ENCODE data around the gene AGO1. TPM values are rescaled to one million over a fixed set of nuclear protein-coding genes. Genes with fewer than 3 reads are reported as not detected.

Gene AGO1
- polyA plus RNA-seq, 1 donor from 2014 or later: 13.0 TPM

DNA sequence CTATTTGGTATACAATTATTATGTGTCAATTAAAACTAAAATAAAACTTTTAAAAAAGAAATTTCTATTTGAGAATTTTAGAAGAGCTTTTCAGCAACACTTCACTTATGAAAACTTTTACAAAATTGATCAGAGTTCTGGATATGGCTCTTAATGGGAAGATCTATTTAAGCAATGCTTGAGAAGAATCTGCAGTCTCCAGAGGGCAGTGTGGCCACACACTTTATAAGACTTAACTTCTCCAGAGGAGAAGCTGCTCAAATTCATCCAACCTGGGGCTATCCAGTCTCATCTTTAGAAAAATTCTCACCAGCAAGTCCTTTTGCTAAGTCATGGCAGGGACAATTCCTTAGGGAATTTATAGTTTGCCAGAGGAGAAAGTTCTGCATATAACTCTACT is 25.2 kb upstream of the AGO1 start:
- H2AFZ ChIP-seq (ENCODE audit: low read depth, low read length): no peak overlapping the region

DNA sequence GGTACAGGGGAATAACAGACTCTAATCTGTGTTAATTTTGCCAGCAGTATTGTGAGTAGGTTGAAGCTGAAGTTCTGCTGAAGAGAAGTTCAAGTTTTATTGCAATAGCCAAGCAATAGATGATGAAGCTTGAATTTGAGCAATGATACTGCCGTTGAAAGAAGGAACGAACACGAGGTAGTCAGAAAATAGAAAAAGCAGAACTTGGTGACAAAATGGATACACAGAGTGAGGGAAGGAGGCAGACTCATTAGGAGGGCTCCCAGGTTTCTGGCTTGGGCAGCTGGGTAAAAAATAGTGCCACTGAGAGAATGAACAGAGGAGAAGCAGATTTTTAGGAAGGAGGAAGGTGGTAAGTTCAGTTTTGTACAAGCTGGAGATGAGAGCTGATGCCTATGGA is 22.3 kb upstream of the AGO1 start:
- Histone ChIP-seq H3K27me3 (ENCODE audit: insufficient read depth, low read depth, low read length) (no peaks in the 10 kb centered on the region), H3K9ac (ENCODE audit: low read length) (no peak overlapping the region), H3K36me3 (ENCODE audit: insufficient read depth, low read length) (peaks cover 3% of the 10 kb centered on the region), H3K79me2 (replicated peaks; ENCODE audit: insufficient read depth, low read length) (no peaks in the 10 kb centered on the region), H3F3A (ENCODE audit: insufficient read depth, low read length, poor library complexity, severe bottlenecking) (no peaks in the 10 kb centered on the region), H3K9me2 (ENCODE audit: insufficient read depth, low read length) (no peaks in the 10 kb centered on the region), H4K20me1 (ENCODE audit: insufficient read depth) (no peaks in the 10 kb centered on the region), H3K27ac (ENCODE audit: low read length) (no peak overlapping the region), H2AFZ (ENCODE audit: low read depth, low read length) (no peak overlapping the region), H3K4me2 (ENCODE audit: low read length) (no peak overlapping the region), H3K4me3 (ENCODE audit: low read length) (no peak overlapping the region), H3K9me3 (ENCODE audit: low read length) (no peaks in the 10 kb centered on the region)
- TF ChIP-seq RAD21 (conservative IDR thresholded peaks at IDR 0.05): no peak
- TF ChIP-seq, protein P1, sequence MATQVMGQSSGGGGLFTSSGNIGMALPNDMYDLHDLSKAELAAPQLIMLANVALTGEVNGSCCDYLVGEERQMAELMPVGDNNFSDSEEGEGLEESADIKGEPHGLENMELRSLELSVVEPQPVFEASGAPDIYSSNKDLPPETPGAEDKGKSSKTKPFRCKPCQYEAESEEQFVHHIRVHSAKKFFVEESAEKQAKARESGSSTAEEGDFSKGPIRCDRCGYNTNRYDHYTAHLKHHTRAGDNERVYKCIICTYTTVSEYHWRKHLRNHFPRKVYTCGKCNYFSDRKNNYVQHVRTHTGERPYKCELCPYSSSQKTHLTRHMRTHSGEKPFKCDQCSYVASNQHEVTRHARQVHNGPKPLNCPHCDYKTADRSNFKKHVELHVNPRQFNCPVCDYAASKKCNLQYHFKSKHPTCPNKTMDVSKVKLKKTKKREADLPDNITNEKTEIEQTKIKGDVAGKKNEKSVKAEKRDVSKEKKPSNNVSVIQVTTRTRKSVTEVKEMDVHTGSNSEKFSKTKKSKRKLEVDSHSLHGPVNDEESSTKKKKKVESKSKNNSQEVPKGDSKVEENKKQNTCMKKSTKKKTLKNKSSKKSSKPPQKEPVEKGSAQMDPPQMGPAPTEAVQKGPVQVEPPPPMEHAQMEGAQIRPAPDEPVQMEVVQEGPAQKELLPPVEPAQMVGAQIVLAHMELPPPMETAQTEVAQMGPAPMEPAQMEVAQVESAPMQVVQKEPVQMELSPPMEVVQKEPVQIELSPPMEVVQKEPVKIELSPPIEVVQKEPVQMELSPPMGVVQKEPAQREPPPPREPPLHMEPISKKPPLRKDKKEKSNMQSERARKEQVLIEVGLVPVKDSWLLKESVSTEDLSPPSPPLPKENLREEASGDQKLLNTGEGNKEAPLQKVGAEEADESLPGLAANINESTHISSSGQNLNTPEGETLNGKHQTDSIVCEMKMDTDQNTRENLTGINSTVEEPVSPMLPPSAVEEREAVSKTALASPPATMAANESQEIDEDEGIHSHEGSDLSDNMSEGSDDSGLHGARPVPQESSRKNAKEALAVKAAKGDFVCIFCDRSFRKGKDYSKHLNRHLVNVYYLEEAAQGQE (IDR thresholded peaks at IDR 0.05; ENCODE audit: borderline replicate concordance): no peak
- no peak for TF ChIP-seq EP300 (conservative IDR thresholded peaks at IDR 0.05; ENCODE audit: poor library complexity, severe bottlenecking)
- no peak for TF ChIP-seq SMC3 (conservative IDR thresholded peaks at IDR 0.05; ENCODE audit: poor library complexity)
- TF ChIP-seq TAF1 (IDR thresholded peaks at IDR 0.05; ENCODE audit: low read depth): no peak
- TF ChIP-seq, protein P2, sequence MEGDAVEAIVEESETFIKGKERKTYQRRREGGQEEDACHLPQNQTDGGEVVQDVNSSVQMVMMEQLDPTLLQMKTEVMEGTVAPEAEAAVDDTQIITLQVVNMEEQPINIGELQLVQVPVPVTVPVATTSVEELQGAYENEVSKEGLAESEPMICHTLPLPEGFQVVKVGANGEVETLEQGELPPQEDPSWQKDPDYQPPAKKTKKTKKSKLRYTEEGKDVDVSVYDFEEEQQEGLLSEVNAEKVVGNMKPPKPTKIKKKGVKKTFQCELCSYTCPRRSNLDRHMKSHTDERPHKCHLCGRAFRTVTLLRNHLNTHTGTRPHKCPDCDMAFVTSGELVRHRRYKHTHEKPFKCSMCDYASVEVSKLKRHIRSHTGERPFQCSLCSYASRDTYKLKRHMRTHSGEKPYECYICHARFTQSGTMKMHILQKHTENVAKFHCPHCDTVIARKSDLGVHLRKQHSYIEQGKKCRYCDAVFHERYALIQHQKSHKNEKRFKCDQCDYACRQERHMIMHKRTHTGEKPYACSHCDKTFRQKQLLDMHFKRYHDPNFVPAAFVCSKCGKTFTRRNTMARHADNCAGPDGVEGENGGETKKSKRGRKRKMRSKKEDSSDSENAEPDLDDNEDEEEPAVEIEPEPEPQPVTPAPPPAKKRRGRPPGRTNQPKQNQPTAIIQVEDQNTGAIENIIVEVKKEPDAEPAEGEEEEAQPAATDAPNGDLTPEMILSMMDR (IDR thresholded peaks at IDR 0.05; ENCODE audit: poor library complexity, severe bottlenecking): no peak
- no peak for TF ChIP-seq POLR2AphosphoS5 (IDR thresholded peaks at IDR 0.05)
- no peak for TF ChIP-seq EZH2 (IDR thresholded peaks at IDR 0.05; ENCODE audit: borderline replicate concordance, insufficient read depth, low read length, poor library complexity, severe bottlenecking)
- no peak for TF ChIP-seq MXI1 (conservative IDR thresholded peaks at IDR 0.05; ENCODE audit: poor library complexity, severe bottlenecking)

More for the DNA sequence above, 25.2 kb upstream of the AGO1 start:
- Histone ChIP-seq H3K4me2 (ENCODE audit: low read length) (no peak overlapping the region), H3K9me3 (ENCODE audit: low read length) (no peaks in the 10 kb centered on the region), H4K20me1 (ENCODE audit: insufficient read depth) (no peaks in the 10 kb centered on the region), H3K4me3 (ENCODE audit: low read length) (no peak overlapping the region), H3K27me3 (ENCODE audit: insufficient read depth, low read depth, low read length) (no peaks in the 10 kb centered on the region), H3K9ac (ENCODE audit: low read length) (no peak overlapping the region), H3K27ac (ENCODE audit: low read length) (no peak overlapping the region), H3K9me2 (ENCODE audit: insufficient read depth, low read length) (no peaks in the 10 kb centered on the region), H3K79me2 (replicated peaks; ENCODE audit: insufficient read depth, low read length) (no peaks in the 10 kb centered on the region), H3F3A (ENCODE audit: insufficient read depth, low read length, poor library complexity, severe bottlenecking) (no peaks in the 10 kb centered on the region), H3K36me3 (ENCODE audit: insufficient read depth, low read length) (peaks cover 7% of the 10 kb centered on the region)
- TF ChIP-seq, protein P2 (IDR thresholded peaks at IDR 0.05; ENCODE audit: poor library complexity, severe bottlenecking): no peak
- TF ChIP-seq MXI1 (conservative IDR thresholded peaks at IDR 0.05; ENCODE audit: poor library complexity, severe bottlenecking) (no peak), POLR2AphosphoS5 (IDR thresholded peaks at IDR 0.05) (no peak), RAD21 (conservative IDR thresholded peaks at IDR 0.05) (no peak), EZH2 (IDR thresholded peaks at IDR 0.05; ENCODE audit: borderline replicate concordance, insufficient read depth, low read length, poor library complexity, severe bottlenecking) (no peak), SMC3 (conservative IDR thresholded peaks at IDR 0.05; ENCODE audit: poor library complexity) (no peak), TAF1 (IDR thresholded peaks at IDR 0.05; ENCODE audit: low read depth) (no peak), EP300 (conservative IDR thresholded peaks at IDR 0.05; ENCODE audit: poor library complexity, severe bottlenecking) (no peak)
- TF ChIP-seq, protein P1 (IDR thresholded peaks at IDR 0.05; ENCODE audit: borderline replicate concordance): no peak

Data from neural cell (in vitro differentiated cells).